Measurements from ENCODE around the gene PCDHGA6. TPM values are rescaled to one million over a fixed set of nuclear protein-coding genes. Genes with fewer than 3 reads are reported as not detected.

Gene PCDHGA6
- polyA plus RNA-seq: 0.30 and 0.60 TPM in 2 replicates

GRCh38 chr5:141373673-141374317 is at the start of gene PCDHGA6:
TSS of gene PCDHGA6 (plus strand) at chr5:141373891. CDS start at chr5:141374084, 193 bp downstream.

GRCh38 chr5:141330299-141331080 is 43.2 kb upstream of the PCDHGA6 start, which contains the start of gene PCDHGA1:
TSS of gene PCDHGA1 (plus strand) at chr5:141330514.

DNA sequence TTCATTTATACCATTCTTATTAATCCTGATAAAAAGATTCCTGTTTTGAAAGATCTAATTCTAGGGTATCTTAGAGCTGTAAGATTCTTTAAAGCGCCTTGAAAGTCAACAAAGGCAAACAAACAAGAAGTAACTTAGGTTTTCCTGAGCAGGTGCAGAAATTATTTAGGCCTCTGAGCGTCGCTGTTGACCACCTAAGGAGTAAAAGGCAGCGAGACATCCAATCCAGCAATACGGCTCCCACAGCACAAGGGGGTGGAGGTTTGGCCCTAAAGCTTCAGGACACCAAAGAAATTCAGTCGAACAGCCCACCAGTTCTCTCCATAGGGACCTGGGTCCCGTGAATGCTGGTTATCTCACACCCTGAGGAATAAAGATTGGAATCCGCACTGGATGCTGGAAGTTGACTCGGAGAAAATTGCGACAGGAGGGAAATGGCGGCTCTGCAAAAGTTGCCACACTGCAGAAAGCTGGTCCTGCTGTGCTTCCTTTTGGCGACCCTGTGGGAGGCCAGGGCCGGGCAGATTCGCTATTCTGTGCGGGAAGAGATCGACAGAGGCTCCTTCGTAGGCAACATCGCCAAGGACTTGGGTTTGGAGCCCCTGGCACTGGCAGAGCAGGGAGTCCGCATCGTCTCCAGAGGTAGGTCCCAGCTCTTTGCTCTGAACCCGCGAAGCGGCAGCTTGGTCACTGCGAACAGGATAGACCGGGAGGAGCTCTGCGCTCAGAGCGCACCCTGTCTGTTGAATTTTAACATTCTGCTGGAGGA is 35.0 kb upstream of the PCDHGA6 start, which contains the start of gene PCDHGA2:
Gene PCDHGA2 (plus strand): TSS at position 223 of the 769 bp plus-strand sequence.

DNA sequence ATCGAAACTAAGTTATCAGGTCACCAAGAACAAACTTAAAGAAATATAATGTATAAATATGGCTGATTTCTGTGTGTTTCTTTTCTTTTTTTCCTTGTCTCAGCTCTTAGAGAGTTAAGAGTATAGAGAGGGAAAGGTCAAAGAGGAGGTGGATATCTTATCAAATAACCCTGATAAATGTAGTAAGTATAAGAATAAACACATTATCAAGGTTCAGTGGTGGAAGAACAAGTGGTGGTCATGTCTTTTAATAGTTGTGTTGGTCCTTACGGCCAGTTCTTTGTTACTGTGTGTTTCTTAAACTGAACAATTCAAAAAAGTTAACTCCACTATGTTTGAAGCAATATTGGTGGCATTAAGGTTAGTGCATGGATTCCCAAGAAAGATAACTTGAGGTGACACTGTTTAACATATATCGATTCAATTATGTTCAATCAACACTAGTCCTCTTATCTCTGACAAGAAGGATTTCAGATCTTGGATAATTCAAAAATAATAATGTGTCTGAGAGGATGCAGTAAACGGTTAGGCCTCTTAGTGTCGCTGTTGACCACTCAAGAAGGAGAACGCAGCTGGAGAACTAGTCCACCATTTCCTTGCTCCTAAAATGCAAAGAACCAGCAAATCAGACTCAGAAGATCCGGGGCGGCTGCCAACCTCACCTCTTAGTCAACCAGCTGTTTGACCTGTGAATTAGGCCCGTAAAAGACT is 30.3 kb upstream of the PCDHGA6 start, which contains the start of gene PCDHGA3:
Gene PCDHGA3 (plus strand): TSS at position 588 of the 711 bp plus-strand sequence. CDS start 205 bp downstream, outside the sequence.

GRCh38 chr5:141349917-141350619 is 23.6 kb upstream of the PCDHGA6 start, which contains the start of gene PCDHGB1:
TSS of gene PCDHGB1 (plus strand) at chr5:141350099. CDS start at chr5:141350261, 162 bp downstream.

DNA sequence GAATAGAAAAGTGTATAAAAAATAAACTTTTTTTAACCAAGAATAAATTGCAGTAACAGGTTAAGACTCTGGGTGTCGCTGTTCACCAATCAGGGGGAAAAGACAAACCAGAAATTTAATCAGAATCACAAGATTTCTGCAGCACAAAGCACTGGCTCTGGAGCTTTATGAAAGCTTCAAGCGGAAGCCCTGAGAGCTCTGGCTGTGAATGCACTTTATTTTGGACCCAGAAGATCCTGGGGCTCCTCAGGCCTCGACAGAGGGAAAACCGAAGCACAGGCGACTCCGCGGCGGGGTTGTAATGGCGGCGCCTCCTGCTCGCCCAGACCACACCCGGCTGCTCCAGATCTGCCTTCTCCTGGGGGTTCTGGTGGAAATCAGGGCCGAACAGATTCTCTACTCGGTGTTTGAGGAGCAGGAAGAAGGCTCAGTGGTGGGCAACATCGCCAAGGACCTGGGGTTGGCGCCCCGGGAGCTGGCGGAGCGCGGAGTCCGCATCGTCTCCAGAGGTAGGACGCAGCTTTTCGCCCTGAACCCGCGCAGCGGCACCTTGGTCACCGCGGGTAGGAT is 18.7 kb upstream of the PCDHGA6 start, which contains the start of gene PCDHGA4:
Gene PCDHGA4 (plus strand): TSS at position 122 of the 570 bp plus-strand sequence. CDS start 87 bp downstream, at position 209.

DNA sequence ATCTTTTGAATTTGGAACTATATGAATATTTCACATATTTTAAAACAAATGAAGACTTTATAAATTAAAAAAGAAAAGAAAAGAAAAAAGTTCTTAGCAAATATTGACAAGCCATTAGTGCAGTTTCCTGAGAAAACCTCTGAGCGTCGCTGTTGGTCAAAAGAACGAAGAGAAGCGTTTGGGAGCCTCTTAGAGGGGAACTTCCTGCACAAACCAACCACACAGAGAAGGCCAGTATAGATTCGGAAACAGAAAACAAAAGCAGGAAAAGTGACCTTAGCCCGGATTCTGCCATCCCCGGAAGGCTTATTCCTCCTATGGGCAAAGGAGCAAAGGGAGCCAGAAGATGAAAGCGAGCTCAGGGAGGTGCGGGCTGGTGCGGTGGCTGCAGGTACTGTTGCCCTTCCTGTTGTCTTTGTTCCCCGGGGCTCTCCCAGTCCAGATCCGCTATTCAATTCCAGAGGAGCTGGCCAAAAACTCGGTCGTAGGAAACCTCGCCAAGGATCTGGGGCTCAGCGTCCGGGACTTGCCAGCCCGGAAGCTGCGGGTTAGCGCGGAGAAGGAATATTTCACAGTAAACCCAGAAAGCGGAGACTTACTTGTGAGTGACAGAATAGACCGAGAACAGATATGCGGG is 13.8 kb upstream of the PCDHGA6 start, which contains the start of gene PCDHGB2:
Gene PCDHGB2 (plus strand): TSS at position 205 of the 637 bp plus-strand sequence. CDS start 142 bp downstream, at position 347.

GRCh38 chr5:141363952-141364660 is 9.6 kb upstream of the PCDHGA6 start, which contains the start of gene PCDHGA5:
TSS of gene PCDHGA5 (plus strand) at chr5:141364162. CDS start at chr5:141364331, 169 bp downstream.

GRCh38 chr5:141369994-141370848 is 3.5 kb upstream of the PCDHGA6 start, which contains the start of gene PCDHGB3:
TSS of gene PCDHGB3 (plus strand) at chr5:141370242. CDS start at chr5:141370395, 153 bp downstream.

GRCh38 chr5:141382469-141383294 is 9.0 kb downstream of the PCDHGA6 start, which contains the start of gene PCDHGA7:
TSS of gene PCDHGA7 (plus strand) at chr5:141382742. CDS start at chr5:141382900, 158 bp downstream.

DNA sequence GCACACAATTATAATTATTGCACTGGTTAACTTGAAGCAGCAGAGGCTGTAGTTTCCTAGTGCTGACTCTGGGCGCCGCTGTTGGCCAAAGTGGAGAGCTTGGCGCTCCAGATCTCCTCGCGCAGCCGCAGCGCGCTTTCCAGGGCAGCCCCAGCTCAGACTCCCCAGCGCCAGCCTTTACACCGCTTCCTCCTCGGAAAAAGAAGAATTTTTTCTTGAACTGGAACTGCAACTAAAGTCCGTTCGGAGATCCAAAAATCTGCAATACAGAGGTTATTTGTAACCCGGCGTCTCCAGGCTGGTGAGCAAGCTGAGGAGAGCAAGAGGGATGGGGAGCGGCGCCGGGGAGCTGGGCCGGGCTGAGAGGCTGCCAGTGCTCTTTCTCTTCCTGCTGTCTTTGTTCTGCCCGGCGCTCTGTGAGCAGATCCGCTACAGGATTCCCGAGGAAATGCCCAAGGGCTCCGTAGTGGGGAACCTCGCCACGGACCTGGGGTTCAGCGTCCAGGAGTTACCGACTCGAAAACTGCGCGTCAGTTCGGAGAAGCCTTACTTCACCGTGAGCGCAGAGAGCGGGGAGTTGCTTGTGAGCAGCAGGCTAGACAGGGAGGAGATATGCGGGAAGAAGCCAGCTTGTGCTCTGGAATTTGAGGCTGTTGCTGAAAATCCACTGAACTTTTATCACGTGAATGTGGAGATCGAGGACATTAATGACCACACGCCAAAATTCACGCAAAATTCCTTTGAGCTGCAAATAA is 14.0 kb downstream of the PCDHGA6 start, which contains the start of gene PCDHGB4:
Gene PCDHGB4 (plus strand): TSS at position 142 of the 755 bp plus-strand sequence. CDS start 187 bp downstream, at position 329.

DNA sequence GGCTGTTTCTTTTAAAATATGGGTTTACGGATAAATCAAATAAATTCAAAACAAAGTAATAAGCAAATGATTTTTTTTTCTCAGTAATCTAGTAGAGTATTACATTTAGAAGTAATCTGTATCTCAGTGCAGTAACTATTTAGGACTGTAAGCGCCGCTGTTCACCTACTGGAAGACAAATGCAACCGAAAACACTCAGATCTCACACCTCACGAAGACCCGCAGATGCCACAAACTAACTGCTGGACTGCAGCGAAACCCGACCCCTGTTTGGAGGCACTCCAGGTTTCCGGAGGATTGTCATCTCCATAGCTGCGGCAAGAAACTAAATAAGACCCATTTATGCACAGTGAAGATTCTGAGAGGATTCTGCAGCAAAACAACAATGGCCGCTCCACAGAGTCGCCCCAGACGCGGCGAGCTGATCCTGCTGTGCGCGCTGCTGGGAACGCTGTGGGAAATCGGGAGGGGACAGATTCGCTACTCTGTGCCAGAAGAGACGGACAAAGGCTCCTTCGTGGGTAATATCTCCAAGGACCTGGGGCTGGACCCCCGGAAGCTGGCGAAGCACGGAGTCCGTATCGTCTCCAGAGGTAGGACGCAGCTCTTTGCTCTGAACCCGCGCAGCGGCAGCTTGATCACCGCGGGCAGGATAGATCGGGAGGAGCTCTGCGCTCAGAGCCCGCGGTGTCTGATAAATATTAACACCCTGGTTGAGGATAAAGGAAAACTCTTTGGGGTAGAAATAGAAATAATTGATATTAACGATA is 18.9 kb downstream of the PCDHGA6 start, which contains the start of gene PCDHGA8:
Gene PCDHGA8 (plus strand): TSS at position 205 of the 770 bp plus-strand sequence. CDS start 181 bp downstream, at position 386.

GRCh38 chr5:141397756-141398551 is 24.3 kb downstream of the PCDHGA6 start, which contains the start of gene PCDHGB5:
TSS of gene PCDHGB5 (plus strand) at chr5:141397947. CDS start at chr5:141398128, 181 bp downstream.

DNA sequence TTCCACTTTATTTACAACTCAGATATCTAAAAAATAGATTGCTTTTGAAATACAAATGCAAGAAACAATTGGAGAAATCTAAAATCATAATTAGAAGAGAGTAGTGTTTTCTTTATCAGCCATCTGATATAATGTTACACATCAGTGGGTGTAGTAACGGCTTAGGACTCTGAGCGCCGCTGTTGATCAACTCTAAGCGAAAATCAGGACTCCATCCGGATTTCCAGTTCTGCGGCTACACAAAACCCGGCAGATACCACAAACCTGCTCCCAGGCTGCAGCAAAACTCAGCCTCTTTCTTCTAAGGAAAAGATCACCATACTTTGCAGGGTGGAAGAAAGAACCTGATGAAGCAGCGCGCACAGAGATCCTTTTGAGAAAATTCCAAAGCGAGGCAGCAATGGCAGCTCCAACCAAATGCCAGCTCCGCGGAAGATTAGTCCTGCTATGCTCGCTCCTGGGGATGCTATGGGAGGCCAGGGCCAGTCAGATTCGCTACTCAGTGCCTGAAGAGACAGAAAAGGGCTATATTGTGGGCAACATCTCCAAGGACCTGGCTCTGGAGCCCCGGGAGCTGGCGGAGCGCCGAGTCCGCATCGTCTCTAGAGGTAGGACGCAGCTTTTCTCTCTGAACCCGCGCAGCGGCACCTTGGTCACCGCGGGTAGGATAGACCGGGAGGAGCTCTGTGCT is 29.0 kb downstream of the PCDHGA6 start, which contains the start of gene PCDHGA9:
Gene PCDHGA9 (plus strand): TSS at position 226 of the 691 bp plus-strand sequence. CDS start 175 bp downstream, at position 401.

